ENCODE data around the gene UBTD2. TPM values are rescaled to one million over a fixed set of nuclear protein-coding genes. Genes with fewer than 3 reads are reported as not detected.

The UBTD2 gene
- total and polyA plus RNA-seq, 11 donors = 5.0 to 13.3 (median 9.7) TPM

DNA sequence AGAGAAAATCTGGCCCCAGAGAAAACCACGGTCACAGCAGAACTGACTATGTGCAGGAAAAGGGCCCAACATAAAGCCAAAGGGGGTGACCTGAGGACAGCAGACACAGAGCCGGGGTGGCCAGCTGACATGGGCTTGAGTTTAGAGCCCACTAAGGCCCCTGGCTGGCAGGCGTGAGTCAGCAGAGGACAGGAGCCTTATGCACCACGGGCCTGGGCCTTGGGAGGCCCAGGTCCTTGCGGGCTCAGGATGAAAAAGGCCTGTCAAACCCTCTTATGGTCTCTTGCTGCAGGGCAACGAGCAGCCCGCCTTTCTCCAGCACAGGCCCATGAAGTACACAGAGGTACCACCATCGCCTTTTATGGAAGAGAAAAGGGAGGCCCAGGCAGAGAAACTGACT lies 115.3 kb downstream of the UBTD2 start:
- Histone ChIP-seq H3K4me1 (peaks cover 18 to 83% (median 46%) of the 10 kb centered on the region in 12 donors), H3K27ac (peak overlapping the region; percentile 30 to 83 (median 69)), H3K36me3 (peaks cover 0 to 15% (median 0%) of the 10 kb centered on the region in 9 donors), H3K9me3 (no peaks in the 10 kb centered on the region), H3K4me3 (no peak overlapping the region), H3K27me3 (no peaks in the 10 kb centered on the region)
- WGBS, 4 donors = 57 to 64% (median 58%) methylated on average over 6 to 8 of the region's 8 CpGs
- TF ChIP-seq, protein P1, sequence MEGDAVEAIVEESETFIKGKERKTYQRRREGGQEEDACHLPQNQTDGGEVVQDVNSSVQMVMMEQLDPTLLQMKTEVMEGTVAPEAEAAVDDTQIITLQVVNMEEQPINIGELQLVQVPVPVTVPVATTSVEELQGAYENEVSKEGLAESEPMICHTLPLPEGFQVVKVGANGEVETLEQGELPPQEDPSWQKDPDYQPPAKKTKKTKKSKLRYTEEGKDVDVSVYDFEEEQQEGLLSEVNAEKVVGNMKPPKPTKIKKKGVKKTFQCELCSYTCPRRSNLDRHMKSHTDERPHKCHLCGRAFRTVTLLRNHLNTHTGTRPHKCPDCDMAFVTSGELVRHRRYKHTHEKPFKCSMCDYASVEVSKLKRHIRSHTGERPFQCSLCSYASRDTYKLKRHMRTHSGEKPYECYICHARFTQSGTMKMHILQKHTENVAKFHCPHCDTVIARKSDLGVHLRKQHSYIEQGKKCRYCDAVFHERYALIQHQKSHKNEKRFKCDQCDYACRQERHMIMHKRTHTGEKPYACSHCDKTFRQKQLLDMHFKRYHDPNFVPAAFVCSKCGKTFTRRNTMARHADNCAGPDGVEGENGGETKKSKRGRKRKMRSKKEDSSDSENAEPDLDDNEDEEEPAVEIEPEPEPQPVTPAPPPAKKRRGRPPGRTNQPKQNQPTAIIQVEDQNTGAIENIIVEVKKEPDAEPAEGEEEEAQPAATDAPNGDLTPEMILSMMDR (IDR thresholded peaks at IDR 0.05) = no peak
- no peak for TF ChIP-seq POLR2A (IDR thresholded peaks at IDR 0.05)
- ATAC-seq (peak in 3 of 4 donors; percentile 1 to 14 (median 1)), DNase-seq (peak in 1 of 5 donors; percentile 57)
- intact Hi-C loops (cut with DNase I) = no loop called here

DNA sequence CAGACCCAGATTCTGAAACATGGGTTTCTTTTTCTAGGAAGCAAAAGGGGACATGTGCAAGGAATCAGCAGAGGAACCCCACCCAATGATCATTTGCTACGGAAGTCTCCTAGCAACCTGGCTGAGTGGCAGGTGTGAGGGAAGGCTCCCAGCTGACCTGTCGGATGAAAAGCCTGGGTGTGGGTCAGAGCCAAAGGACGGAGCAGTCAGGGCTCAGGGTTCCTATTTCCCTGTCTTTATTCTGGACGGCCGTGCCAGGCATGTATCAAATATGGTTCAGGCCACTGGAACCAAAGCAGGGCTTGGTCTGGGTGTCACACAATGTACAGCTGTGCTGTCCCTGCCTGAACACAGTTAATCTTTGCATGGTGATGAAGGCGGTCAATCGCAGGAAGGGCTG lies 115.7 kb downstream of the UBTD2 start:
- H3K4me3 ChIP-seq = no peak overlapping the region
- no peaks in the 10 kb centered on the region for H3K9me3 ChIP-seq
- TF ChIP-seq POLR2A (IDR thresholded peaks at IDR 0.05) = no peak
- TF ChIP-seq, protein P1 (IDR thresholded peaks at IDR 0.05) = no peak
- intact Hi-C loops (cut with DNase I) = no loop called here
- WGBS, 4 donors = 25 to 43% (median 40%) methylated on average over 2 to 7 of the region's 7 CpGs
- H3K36me3 ChIP-seq = peaks cover 0 to 15% (median 0%) of the 10 kb centered on the region in 9 donors
- peaks cover 18 to 83% (median 48%) of the 10 kb centered on the region in 12 donors for H3K4me1 ChIP-seq
- peak overlapping the region; percentile 30 to 83 (median 69) for H3K27ac ChIP-seq
- H3K27me3 ChIP-seq = no peaks in the 10 kb centered on the region
- DNase-seq = peak in 3 of 5 donors; percentile 62 to 79 (median 76)
- peak; percentile 39 to 69 (median 64) for ATAC-seq

DNA sequence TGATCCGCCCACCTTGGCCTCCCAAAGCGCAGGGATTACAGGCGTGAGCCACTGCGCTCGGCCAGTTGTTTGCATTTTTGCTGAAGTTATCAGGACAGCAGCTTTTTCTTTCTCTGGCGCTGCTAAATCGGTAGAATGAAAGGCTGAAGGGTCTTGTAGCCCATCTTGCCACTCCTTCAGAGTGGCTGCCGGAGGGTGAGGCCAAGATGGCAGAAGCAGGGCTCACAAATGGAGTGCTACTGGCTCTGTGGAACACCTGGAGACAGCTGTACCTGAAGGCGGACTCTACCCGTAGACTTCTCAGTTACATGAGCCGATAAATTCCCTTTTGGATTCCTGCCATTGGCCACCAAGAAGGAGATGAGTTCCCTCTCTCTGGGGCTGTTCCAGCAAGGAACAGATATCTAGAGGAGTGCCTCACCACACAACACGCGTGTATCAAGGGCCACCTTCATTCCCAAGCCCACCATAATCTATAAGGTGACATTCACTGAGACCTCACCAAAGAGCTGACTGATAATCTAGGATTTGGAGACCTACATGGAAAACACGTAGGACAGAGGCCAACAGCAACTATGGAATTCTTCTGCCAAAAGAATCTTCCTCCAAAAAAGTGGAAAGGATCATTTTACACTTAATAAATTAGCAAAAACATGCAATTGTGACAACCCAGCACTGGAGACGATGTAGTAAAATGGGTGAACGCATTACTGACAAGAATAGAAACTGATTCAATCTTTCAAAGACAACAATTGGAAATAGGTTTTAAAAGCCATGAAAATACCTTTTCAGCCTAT lies 117.3 kb downstream of the UBTD2 start:
- DNase-seq (peak in 1 of 5 donors; percentile 21), ATAC-seq (no peak)
- Histone ChIP-seq H3K4me3 (no peak overlapping the region), H3K4me1 (peaks cover 18 to 86% (median 51%) of the 10 kb centered on the region in 12 donors), H3K27me3 (no peaks in the 10 kb centered on the region), H3K27ac (no peak overlapping the region), H3K9me3 (no peaks in the 10 kb centered on the region), H3K36me3 (peaks cover 0 to 8% (median 0%) of the 10 kb centered on the region in 9 donors)
- 86 to 97% (median 92%) methylated on average over 16 of the region's 16 CpGs for WGBS, 4 donors
- no peak for TF ChIP-seq POLR2A (IDR thresholded peaks at IDR 0.05)
- TF ChIP-seq, protein P1 (IDR thresholded peaks at IDR 0.05) = no peak
- intact Hi-C loops (cut with DNase I) = no loop called here

GRCh38 chr5:172165465-172165864 lies 118.1 kb downstream of the UBTD2 start:
- intact Hi-C loops (cut with DNase I) = no loop called here
- TF ChIP-seq, protein P1 (IDR thresholded peaks at IDR 0.05) = no peak
- no peak for TF ChIP-seq POLR2A (IDR thresholded peaks at IDR 0.05)
- WGBS, 4 donors = 82 to 93% (median 88%) methylated on average over 7 of the region's 7 CpGs
- Histone ChIP-seq H3K4me3 (no peak overlapping the region), H3K4me1 (peaks cover 18 to 85% (median 48%) of the 10 kb centered on the region in 12 donors), H3K27me3 (no peaks in the 10 kb centered on the region), H3K27ac (peak overlapping the region in 3 of 12 donors; percentile 33 to 42 (median 37)), H3K9me3 (no peaks in the 10 kb centered on the region), H3K36me3 (peaks cover 0 to 8% (median 0%) of the 10 kb centered on the region in 9 donors)
- ATAC-seq (no peak), DNase-seq (peak in 1 of 5 donors; percentile 10)

Measured in heart left ventricle (tissue), 16 donors.